ENCODE results near the gene GRIK1.

GRIK1 gene

DNA sequence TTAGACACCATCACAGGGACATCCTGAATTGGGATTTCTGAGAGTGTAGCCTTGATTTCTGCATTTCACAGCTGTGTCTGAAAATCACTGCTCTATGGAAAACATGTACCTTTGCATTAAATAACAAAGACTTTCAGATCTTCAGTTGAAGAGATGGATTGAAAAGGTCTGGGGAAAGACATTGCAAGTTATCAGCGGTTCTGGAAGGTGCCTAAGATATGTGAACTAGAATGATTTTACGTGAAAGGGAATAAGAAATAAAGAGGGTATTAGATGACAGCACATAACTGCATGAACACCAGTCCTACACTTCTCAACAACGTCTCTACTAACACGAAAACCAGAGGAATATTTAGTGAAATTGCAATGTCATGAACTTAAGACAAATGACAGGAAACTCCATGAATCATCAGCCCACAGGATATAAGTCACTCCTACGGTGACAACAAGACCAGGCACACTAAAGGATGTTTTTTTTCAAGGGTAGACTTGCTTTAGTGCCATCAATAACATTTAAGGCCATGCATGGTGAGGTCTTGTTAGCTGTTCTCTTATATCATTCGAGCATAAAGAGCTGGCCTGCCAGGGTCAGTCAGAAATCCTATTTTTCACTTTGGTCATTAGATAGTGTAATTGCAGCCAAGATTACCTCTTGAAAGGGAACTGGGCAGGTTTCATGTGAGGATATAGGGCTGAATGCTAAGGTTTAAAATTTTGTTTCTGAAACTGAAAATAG, 283.1 kb downstream of the GRIK1 start:
- in situ Hi-C loops (cut with MboI; ENCODE audit: low sequenced_read_pairs, unreplicated experiment), result no loop called here
- peak; percentile 10 for DNase-seq (ENCODE audit: low spot score)
- TF ChIP-seq, protein P1, sequence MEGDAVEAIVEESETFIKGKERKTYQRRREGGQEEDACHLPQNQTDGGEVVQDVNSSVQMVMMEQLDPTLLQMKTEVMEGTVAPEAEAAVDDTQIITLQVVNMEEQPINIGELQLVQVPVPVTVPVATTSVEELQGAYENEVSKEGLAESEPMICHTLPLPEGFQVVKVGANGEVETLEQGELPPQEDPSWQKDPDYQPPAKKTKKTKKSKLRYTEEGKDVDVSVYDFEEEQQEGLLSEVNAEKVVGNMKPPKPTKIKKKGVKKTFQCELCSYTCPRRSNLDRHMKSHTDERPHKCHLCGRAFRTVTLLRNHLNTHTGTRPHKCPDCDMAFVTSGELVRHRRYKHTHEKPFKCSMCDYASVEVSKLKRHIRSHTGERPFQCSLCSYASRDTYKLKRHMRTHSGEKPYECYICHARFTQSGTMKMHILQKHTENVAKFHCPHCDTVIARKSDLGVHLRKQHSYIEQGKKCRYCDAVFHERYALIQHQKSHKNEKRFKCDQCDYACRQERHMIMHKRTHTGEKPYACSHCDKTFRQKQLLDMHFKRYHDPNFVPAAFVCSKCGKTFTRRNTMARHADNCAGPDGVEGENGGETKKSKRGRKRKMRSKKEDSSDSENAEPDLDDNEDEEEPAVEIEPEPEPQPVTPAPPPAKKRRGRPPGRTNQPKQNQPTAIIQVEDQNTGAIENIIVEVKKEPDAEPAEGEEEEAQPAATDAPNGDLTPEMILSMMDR (IDR thresholded peaks at IDR 0.05; ENCODE audit: borderline replicate concordance, control extremely low read depth, extremely low read depth, insufficient read depth, missing control alignments), result no peak

DNA sequence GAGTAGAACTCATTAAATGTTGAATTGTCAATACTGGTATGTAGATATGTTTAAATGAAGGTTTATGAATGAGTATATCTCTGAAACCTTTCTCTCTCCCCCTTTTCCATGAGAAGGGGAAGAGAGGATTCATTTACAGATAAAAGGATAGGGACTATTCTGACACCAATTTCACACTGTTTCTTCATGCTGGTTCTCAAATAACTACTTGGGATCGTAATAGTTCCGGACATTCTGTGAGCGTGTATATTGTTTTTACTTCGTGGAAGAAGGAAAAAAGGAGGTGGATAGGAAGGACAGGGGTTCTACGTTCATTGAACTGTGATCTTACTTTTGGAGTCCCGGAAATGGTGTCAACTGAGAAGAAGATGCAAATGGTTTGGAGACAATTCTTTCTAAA, 284.2 kb downstream of the GRIK1 start:
- in situ Hi-C loops (cut with MboI; ENCODE audit: low sequenced_read_pairs, unreplicated experiment), result no loop called here

DNA sequence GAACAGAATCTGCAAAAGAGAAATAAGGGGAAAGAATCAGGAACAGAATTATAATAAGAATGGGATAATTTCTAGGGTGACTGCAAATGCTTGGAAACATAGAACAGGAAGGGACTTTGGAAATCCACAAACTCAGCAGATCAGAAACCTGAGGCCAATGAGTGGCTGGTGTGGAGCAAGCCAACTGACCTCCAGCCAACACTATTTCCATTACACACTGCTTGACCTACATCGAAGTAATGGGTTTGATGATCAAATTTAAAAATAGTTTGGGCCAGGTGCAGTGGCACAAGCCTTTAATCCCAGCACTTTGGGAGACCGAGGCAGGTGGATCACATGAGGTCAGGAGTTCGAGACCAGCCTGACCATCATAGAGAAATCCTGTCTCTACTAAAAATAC, 284.9 kb downstream of the GRIK1 start:
- no peak for DNase-seq (ENCODE audit: low spot score)
- in situ Hi-C loops (cut with MboI; ENCODE audit: low sequenced_read_pairs, unreplicated experiment), result no loop called here
- TF ChIP-seq, protein P1 (IDR thresholded peaks at IDR 0.05; ENCODE audit: borderline replicate concordance, control extremely low read depth, extremely low read depth, insufficient read depth, missing control alignments), result no peak

More for the DNA sequence above, 284.2 kb downstream of the GRIK1 start:
- TF ChIP-seq, protein P1 (IDR thresholded peaks at IDR 0.05; ENCODE audit: borderline replicate concordance, control extremely low read depth, extremely low read depth, insufficient read depth, missing control alignments), result no peak
- no peak for DNase-seq (ENCODE audit: low spot score)

DNA sequence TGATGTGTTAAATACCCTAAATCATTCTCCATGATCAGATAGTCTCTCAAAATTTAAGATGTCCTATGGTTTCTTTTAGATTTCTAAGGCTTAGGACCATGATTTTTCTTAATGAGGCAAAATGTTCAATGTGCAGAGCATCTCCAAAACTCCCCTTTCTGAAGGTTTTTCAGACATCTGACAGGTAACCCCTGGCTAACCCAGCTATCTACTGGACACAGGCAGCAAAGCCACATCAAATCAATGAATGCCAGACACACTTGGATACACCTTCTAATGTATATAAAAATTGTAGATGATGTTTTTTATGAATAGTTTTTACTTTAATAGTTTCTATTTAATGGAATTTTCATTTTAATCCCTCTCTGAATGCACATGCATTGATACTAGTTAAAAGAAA, 285.6 kb downstream of the GRIK1 start:
- TF ChIP-seq, protein P1 (IDR thresholded peaks at IDR 0.05; ENCODE audit: borderline replicate concordance, control extremely low read depth, extremely low read depth, insufficient read depth, missing control alignments), result no peak
- DNase-seq (ENCODE audit: low spot score), result no peak
- in situ Hi-C loops (cut with MboI; ENCODE audit: low sequenced_read_pairs, unreplicated experiment), result no loop called here

DNA sequence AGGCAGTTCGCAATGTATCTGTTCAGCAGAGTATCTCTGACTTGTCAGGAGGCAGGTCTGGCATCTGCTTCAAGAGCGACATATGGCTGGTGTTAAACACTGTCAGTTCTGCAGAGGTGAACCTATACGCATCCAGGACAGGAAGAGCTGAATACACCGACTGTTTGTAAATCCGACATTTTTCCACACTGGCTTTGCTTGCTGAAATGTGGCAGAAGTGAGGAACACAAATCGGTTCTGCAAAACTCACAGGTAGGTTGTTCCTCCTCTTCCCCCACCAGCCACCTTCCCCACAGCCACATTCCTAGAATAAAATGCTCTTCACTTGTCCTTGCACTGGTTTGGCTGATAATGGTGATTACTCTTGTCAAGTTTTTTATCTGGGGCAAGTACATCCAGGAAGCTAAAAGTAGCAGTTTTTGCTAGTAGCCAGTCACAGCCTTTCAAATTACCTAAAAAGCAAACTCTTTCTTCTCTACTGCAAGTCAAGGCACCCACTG, 289.2 kb downstream of the GRIK1 start:
- in situ Hi-C loops (cut with MboI; ENCODE audit: low sequenced_read_pairs, unreplicated experiment), result no loop called here
- no peak for DNase-seq (ENCODE audit: low spot score)

DNA sequence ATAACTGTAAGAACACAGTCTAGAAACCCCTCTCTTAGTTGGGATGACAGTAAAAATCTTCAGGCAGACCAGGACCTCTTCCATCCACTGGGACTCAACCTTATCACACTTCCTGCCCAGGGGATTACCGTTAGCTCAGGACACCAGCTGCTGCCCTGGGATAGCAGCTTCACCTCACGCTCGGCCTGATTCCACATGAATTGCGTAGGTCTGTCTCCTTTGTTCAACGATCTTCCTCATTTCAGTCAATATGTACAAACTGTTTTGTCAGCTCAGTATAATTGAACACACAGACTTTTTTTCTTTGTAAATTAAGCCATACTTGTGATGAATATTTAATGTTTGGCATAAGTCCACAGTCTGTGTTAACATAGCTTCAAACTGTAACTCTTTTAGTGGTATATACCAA, 290.4 kb downstream of the GRIK1 start:
- TF ChIP-seq, protein P1 (IDR thresholded peaks at IDR 0.05; ENCODE audit: borderline replicate concordance, control extremely low read depth, extremely low read depth, insufficient read depth, missing control alignments), result no peak
- DNase-seq (ENCODE audit: low spot score), result no peak
- in situ Hi-C loops (cut with MboI; ENCODE audit: low sequenced_read_pairs, unreplicated experiment), result no loop called here

More for the DNA sequence above, 289.2 kb downstream of the GRIK1 start:
- TF ChIP-seq, protein P1 (IDR thresholded peaks at IDR 0.05; ENCODE audit: borderline replicate concordance, control extremely low read depth, extremely low read depth, insufficient read depth, missing control alignments), result no peak

Data from GM13976 (cell line).